HG03342 (cell line): ENCODE measurements around the gene ABHD14A.
A peak's percentile ranks its signal among the peaks of the same experiment; 100 is the strongest.

Source experiments
- ATAC-seq: cut with Tn5 transposase; IDR thresholded peaks from one replicate; pipeline ENCODE4 v1.9.1; 2021; ENCODE audit warnings: mild to moderate bottlenecking, moderate library complexity; ENCODE audit not compliant: unreplicated experiment

ABHD14A gene

DNA sequence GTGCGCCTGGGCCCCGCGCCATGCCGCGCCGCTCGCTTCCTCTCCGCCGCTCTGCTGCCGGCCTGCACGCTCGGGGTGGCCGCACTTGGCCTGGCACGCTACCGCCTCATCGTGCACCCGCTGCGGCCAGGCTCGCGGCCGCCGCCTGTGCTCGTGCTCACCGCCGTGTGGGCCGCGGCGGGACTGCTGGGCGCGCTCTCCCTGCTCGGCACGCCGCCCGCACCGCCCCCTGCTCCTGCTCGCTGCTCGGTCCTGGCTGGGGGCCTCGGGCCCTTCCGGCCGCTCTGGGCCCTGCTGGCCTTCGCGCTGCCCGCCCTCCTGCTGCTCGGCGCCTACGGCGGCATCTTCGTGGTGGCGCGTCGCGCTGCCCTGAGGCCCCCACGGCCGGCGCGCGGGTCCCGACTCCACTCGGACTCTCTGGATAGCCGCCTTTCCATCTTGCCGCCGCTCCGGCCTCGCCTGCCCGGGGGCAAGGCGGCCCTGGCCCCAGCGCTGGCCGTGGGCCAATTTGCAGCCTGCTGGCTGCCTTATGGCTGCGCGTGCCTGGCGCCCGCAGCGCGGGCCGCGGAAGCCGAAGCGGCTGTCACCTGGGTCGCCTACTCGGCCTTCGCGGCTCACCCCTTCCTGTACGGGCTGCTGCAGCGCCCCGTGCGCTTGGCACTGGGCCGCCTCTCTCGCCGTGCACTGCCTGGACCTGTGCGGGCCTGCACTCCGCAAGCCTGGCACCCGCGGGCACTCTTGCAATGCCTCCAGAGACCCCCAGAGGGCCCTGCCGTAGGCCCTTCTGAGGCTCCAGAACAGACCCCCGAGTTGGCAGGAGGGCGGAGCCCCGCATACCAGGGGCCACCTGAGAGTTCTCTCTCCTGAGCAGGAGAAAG is 18.7 kb upstream of the ABHD14A start:
- no peak for ATAC-seq

DNA sequence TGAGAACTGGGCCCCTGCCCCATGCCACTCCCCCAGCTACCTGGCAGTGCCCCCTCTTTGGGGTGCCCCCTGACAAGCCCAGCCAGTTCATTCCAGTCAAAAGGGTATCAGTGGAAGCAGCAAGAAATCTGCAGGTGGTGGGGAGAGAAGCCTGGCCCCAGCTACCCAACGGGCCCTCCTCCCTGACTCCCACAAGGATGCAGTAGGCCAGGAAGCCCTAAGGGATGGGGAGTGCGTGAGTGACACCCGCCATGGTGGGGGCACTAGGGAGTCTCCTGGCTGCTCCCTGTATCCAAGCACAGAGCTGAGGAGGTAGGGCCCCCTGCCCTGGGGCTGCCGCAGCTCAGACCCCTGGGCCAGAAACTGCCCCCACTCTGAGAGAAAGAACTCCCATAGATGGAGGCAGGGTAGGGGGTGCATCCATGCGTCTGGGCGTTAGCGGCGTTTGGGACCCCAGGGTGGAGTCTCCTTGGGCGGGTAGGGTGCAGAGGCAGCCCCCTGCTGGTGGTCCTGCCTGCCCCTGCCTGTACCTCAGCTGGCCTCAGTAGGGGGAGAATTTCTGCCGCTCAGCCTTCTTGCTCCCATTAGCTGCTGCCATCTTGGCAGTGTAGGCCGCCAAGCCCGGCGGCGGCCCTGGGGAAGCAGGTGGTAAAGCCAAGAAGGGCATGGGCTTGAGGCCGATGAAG is 17.2 kb upstream of the ABHD14A start:
- ATAC-seq, result no peak

DNA sequence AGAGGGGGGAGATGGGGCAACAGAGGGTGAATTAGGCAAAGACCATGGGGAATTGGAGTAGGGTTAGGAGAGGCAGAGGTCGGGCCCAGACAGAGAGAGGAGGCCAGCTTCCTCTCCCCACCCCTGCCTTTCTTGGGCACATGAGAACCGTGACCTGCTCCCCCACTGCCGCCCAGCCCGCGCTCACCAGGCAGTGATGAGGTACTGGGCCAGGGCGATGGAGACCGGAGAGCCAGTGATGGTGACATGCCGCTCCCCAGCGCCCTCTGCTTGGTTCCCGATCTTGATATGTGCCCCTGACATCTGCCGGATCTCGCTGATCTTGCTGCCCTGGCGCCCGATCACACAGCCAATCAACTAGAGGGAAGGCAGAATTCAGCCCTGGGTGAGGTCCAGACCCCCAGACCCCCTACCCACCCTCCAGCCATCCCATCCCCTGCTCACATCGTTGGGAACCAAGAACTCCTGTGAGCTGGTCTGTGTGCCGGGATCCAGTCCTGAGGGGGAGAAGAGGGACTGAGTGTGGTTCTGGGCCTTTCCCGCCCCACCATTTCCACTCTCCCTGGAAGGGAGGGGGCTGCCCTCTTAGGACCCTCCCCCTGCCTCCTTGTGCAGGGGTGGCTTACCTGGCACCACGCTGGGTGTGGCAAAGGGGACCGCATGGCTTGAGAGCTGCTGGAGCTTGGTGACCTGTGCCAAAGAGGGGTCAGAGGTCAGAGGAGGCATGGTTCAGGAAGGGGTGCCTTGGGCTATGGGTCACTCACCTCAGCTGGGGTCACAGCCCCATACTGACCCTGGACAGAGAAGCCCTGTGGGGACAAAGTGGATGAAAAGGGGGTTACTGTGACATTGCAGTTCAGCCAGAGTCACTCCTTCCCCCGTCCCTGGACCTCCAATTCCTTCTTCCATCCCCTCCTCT is 16.0 kb upstream of the ABHD14A start:
- ATAC-seq, result no peak

DNA sequence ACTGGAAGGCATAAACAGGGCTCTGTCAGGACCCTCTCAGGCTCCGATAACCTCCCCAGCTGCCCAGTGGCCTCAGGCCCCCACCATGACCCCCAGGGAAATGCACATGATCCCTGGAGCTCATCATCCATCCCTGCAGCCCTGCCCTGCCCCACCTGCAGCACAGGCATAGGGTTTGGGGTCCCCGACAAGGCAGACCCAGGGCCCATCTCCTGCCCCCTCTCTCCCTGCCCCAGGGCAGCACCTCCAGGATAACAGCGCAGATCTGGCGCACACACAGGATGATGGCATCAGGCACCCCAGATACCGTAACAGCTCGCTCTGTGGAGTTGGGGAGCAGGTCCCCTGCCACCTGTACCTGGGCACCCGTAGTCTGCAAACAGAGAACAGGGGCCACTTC is 15.2 kb upstream of the ABHD14A start:
- ATAC-seq, result no peak

DNA sequence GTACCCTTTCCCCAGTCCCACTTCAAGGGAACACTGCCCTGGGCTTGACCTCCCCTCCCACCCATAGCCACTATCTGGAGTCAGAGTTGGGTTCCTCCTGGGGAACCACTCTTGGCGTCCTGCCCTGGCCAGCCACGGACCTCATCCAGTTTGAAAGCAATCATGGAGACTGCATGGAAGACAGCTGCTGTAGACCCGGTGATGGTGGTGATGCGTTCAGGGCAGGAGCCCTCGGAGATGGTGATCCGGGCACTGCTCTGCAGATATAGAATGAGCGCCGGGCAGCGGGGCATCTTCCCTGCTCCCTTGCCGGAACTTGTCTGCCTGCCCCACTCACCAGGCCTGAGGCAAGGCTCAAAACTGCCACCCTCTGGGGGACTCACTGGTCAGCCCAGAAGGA is 14.5 kb upstream of the ABHD14A start:
- ATAC-seq, result no peak

DNA sequence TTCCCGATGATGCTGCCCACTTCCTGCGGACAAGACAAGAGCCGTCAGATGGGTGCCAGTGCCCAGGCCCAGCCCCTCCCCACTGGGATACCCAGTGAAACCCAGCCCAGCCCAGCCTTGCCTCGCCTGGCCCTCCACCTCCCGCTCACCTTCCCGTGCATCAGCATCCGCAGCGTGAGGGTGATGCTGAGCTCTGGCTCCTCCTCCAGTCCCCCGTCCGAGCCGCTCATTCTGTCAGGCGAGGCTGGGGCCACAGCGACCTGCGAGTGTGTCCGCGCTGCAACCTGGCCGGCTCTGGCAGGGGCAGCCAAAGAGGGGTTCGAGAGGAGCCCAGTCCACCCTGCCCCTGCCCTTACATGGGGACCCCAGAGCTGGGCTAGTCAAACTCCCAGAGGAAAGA is 13.9 kb upstream of the ABHD14A start:
- ATAC-seq, result no peak

DNA sequence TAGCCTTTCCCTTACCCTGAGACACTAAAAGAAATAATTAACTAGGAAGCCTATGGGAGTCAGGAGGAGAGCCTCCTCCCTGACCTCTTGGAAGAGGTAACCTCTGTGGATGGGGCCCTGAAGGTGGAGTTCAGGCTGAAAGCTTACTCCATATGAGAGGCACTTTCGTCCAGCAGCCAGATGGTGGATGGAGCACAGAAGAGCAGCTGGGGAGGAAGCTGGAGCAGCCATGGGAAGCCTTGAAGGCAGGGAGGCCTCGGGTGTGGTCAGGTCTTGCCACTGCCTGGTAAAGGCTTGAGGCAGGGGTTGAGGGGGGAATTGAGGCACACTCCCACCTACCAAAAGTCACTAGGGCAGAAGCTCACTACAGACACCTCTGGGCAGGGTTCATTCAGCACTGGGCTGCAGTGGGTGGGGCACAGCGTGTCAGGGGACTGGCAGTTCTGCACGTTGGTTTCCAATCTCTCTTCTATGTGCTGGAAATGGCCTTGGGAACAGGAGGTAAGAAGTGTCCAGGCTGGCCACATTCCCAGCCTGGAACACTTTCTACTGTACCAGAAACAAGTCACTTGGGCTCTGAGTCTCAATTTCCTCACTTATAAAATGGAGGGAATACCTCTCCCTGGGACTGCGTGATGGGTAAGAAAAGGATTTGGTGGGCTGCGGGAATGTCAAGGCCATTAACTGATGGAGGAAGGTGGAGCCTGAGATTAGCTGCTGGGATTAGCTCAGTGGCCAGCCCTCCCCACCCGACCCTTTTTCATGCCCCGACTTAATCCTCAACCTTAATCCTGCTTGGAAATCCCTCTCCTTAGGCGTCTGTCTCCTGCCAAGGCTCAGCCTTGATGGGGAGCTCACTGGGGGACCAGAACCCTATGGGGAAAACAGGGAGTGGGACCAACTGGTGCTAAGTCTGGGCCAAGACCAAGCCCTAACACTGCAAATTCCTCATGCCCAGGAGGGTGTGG is 13.0 kb upstream of the ABHD14A start:
- no peak for ATAC-seq

DNA sequence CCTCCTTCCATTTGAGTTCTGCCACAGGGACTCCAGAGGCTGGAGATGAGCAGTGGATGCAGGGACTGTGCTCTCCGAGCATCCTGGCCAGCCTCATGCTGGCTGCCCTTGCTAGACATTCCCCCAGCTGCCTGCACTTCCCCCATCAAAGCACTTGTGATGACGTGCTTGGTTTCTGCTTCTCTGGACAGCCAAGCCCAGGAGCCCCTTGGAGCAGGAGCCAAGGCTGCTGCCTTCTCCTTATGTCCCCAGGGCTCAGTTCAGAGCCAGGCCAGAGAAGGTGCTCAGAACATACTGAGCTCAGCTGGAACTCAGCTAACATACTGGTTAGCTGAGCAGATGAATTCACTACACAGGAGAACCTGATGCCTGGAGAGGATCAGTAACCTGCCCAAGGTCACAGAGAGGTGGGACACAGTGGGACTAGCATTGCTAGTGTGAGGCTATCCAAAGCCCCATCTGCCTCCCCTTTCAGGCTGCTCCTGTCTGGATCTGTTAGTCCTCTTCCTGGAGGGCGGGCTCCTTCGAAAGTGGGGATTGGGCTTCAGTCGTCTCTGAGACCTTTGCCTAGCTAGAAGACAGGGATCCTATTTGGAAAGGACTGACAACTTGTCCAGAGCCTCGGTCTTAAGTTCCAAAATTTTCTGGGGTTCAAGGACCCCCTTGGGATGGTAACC is 11.9 kb upstream of the ABHD14A start:
- no peak for ATAC-seq

DNA sequence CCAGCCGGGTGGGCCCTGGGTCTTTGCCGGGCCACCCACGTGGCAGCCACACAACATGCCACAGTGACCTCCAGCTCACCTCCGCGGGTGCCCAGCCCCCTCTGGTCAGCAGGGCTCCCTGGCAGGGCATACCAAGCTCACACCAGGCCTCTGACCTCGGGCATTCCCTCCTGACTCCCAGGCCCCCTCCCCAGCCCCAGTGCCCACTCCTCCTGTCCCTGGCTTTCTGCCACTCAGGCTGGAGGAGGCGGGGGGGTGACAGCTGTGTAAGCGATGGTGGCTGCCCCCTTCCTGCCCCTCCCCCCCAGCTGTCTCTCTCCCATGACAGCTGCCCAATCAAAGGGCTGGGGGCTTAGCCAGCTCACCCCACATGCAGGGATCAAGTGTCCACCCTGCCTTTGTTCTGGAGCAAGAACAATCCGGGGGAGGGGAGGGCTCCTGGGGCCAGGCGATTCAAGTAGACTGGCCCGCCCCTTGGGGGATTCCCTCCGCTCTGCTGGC is 10.9 kb upstream of the ABHD14A start:
- ATAC-seq, result no peak

DNA sequence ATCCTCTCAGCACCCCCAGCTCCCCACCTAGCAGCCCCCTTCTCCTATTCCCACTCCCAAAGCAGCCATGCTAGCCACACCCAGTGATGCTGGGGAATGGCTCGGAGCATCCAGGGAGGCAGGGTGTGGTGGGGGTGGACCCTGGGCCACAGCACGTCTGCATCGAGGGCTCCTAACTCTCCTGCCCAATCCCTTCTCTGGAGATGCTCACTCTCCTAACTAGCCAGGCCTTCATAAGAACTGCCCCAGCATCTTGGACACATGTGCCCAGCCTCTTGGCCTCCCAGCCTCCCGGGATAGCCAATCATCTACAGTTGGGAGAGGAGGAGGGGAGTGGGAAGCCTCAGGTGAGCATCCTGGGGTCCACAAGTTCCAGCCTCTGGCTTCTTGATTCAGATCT is 10.3 kb upstream of the ABHD14A start:
- ATAC-seq, result no peak

DNA sequence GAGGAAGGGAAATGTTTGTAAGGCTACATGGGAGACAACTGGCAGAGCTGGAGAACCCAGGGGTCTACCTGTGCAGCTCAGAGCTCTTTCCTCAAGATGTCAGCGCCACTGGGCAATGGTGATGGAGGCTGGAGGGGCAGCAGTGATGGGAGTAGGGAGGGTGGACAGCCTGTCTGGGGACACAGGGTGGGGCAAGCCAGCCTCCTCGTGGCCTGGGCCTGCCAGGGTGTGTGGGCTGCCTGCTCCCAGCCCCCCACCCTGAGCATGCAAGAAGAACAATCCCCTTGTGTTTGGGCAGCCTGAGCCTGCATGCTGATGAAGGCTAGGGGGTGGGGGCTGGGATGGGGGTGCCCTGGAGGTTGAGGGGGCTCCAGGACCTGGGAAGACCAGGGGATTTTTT is 8.8 kb upstream of the ABHD14A start:
- ATAC-seq, result no peak

DNA sequence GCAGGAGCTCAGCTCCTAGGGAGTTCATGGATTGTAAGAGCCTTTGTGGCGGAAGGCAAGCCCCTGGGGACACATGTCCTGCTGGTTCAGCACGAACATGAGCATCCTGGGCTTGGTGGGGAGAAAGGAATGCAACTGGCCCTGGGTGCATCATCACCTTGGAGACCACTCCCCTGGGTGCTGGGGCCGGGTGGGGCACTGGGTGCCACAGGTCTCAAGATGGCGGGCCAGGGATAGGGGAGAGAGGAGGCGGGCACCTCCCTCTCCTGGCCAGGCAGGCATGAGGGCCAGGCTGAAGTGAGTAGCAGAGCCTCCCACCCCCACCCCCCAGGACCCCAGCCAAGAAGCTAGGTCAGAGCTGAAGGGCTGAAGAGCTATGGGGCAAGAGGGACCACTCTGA is 8.4 kb upstream of the ABHD14A start:
- ATAC-seq, result no peak

DNA sequence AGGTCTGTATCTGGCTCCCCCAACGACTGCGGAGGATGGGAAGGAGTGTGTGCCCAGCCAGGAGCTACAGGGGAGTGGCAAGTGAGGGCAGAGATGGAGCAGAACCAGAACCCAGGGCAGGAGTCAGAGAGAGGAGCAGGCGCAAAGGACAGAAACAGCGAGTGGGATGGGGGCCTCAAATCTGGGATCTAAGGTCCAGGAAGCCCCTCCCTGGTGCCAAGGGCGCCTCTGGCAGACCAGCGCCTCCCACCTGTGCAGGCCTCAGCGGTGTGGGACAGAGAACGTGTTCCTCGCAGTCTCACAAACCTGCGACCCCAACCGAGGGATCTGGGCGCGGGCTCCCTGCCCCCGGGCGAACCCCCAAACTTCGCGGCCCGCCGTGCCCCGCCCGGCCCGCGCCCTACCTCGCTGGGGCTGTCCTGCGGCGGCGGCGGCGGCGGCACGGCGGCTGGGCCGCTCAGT is 7.9 kb upstream of the ABHD14A start:
- ATAC-seq, result peak; percentile 51

DNA sequence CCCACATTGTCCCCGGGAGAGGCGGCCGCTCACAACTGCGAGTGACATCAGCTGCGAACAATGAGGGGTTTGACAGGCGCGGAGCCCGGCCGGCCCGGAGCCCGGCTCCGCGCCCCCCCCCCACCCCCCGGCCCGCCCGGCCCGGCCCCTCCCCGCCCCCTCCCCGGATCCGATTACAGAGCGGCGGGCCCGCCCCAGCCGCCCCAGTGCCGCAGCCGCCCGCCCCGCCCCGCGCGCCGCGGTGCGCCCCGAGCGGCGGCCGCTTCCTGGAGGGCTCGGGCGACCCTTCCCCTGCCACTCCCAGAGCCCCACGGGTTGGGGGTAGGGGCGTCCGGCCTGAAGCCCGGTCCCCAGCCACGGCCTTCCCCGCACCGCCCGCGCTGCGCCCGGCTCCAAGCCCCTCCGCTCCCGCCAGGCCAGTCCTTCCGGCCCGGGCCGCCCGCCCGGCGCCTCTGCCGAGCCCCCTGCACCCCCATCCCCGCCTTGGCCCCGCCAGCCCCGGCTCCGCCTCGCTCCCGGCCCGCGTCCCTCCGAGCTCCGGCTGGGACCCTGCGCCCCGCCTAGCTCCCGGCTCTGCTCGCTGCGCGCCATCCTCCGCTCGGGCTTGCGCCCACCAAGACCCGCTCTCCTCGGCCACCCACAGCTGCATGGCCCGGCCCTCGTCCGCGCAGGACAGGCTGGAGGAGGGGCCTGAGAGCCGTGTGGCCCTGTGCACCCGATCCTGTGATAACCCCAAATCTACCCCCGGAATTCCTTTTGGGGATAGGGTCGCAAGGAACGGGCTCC is 7.3 kb upstream of the ABHD14A start, which contains the start of gene PCBP4:
Gene PCBP4, minus strand, starts transcription at position 71 of the 786 bp plus-strand sequence. CDS start 6,214 bp downstream, outside the sequence.
- peak; percentile 40 for ATAC-seq

DNA sequence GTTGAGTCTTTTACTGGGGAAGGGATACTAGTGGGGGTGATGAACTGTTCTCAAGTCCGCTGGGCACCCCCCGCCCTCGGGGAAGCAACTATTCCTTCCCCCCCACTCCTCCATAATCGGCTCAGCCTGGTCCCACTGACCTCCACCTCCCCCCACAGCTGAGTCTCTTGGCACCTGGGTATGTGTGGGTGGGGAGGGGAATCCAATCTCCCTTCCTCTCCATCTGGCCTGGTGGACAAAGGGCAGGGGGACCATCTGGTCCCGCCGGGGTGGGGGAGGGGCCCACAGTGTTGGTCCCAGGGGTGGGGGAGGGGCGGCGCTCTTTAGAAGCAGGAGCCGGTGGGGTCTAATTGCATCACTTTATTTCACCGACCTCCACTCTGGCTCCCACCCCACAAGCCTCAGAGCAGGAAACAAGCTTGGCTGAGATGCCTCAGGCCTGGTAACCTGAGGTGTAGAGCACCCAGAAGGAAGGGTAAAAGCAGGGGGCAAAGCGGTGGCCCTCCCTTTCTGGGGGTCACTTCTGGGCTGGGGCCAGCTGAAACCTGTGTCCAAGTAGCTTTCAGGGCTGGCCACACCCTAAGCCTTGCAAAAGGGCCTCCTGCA is 6.6 kb upstream of the ABHD14A start:
- no peak for ATAC-seq

DNA sequence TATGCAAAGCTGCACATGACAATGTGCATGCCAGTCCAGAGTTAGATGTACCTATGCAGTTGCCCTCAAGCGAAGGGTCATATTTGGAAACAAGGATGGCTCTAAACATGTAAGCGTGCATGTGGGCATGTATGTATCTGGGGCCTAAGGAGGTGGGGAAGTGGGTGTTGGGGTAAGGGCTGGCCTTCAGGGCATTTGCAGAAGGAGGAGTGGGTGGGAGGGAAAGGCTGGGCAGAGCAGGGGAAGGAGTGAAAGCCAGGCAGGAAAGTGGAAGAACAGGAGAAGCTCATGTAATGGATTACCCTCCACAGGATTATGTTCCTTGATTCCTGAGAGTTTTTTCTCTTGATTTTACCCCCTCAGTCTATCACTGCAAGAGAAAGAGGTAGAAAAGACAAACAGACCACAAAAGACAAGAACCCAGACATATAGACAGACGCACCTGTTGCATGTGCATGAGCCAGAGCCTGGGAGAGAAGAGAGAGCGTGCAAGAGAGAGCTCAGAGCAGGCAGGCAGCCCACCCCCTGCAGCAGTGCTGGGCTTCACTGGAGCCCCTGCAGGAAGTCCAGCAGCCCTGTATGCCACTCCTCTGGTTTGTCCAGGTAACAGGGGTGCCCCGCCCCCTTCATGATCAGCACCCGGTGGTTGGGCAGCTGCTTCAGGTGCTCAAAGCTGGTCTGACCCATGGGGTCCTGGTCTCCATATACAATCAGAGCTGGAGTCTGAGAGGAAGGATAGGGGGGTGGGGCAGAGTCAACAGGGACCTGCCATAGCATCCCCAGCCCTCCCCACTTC is 5.8 kb upstream of the ABHD14A start:
- no peak for ATAC-seq

DNA sequence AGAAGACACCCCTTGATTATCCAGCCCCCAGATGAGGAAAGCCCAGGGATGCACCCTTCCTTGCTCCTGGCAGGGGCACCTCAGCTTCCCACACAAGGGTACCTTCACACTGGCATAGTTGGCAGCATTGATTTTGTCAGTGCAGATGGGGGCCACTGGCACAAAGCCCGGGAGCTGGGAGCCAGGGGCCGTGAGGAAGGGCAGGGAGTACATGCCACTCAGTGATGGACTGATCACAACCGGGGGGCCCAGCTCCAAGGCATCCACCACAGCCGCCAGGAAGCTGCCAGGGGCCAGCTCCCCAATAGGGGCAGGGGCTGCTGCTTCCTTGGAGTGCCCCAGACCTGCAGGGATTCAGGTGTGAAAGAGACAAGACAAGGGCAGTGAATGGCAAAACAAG is 5.0 kb upstream of the ABHD14A start:
- ATAC-seq, result no peak
